SK-N-SH treated with all-trans-retinoic acid at 6 μM for 48 hours (cell line): ENCODE measurements around the gene DEPDC7.

ENCODE experiments used
- ARNTL ChIP-seq: fragments of 450-650 bp; formaldehyde crosslinking; IDR thresholded peaks from 2 replicates; pipeline ENCODE4 v1.5.0; 2020; ENCODE audit warnings: low read depth, mild to moderate bottlenecking, moderate library complexity, borderline replicate concordance
- CSDC2 ChIP-seq: fragments of 250-450 bp; sonication (Bioruptor Pico); IDR thresholded peaks from 2 replicates; pipeline ENCODE4 v1.5.0; 2020; ENCODE audit warnings: mild to moderate bottlenecking, moderate library complexity
- ESRRG ChIP-seq: fragments of 250-450 bp; sonication (Bioruptor Pico); IDR thresholded peaks from 2 replicates; pipeline ENCODE4 v1.6.1; 2021; ENCODE audit warnings: mild to moderate bottlenecking
- PPARA ChIP-seq: fragments of 250-450 bp; sonication (Bioruptor Pico); IDR thresholded peaks from 2 replicates; pipeline ENCODE4 v1.5.0; 2020; ENCODE audit warnings: mild to moderate bottlenecking, borderline replicate concordance
- TCF4 ChIP-seq: fragments of 250-450 bp; sonication (Bioruptor Pico); IDR thresholded peaks from 2 replicates; pipeline ENCODE4 v1.8.0; 2021; ENCODE audit warnings: mild to moderate bottlenecking, moderate library complexity, borderline replicate concordance
- ZFP3 ChIP-seq: fragments of 250-450 bp; sonication (Bioruptor Pico); IDR thresholded peaks from 2 replicates; pipeline ENCODE4 v1.5.0; 2020; ENCODE audit warnings: mild to moderate bottlenecking, moderate library complexity
- ZFP30 ChIP-seq: fragments of 450-650 bp; formaldehyde crosslinking; IDR thresholded peaks from 2 replicates; pipeline ENCODE4 v1.5.0; 2022; ENCODE audit warnings: mild to moderate bottlenecking, moderate library complexity
- TF ChIP-seq, protein P1 (sequence below): fragments of 250-450 bp; sonication (Bioruptor Pico); IDR thresholded peaks from 2 replicates; pipeline ENCODE4 v1.8.0; 2020; ENCODE audit warnings: mild to moderate bottlenecking, moderate library complexity, borderline replicate concordance
- TF ChIP-seq, protein P2 (sequence below): fragments of 250-450 bp; sonication (Bioruptor Pico); IDR thresholded peaks from 2 replicates; pipeline ENCODE4 v1.5.1; 2020; ENCODE audit warnings: low read depth, mild to moderate bottlenecking, moderate library complexity

DNA sequence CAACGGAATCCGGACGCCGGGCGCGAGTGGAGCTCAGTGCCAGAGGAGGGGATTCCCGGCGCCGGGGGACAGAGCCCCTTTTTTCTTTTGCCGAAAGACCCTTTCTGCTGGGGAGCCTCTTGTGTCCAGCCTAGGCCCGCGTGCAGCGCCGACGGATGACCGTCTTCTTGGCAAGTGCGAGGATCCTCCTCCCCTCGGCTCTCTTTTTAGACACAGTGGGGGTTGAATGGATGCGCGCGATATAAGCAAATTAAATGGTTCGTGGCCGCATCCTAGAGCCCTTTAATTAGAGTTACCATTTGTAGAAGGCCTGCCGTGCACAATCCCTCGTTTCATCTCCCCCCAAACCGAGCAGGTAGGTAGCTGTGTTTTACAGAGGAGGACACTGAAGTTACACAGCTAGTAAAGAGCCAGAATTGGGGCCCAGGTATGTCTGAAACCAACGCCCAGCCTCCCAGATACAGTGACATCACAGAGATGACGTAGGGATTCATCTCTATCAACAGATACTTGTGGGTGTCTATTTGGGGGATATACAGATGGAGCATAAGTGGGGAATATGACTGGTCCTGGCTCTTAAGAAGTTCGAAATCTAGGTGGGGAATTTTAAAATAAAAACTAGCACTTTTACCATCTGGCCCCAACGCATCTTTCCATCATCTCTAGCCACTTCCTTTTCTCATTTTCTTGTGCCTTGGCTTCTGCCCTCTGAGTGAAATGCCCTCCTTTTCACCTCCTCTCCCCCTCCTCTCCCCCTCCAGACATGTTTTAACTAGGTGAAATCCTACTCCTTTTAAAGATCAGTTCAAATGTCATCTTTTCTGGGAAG lies 24.6 kb downstream of the DEPDC7 start:
- TF ChIP-seq ZFP30 (no peak), ZFP3 (CRISPR knock-in tag) (no peak), ARNTL (no peak), CSDC2 (CRISPR knock-in tag) (no peak), PPARA (CRISPR knock-in tag) (no peak), ESRRG (CRISPR knock-in tag) (no peak), TCF4 (no peak)
- TF ChIP-seq, protein P1, sequence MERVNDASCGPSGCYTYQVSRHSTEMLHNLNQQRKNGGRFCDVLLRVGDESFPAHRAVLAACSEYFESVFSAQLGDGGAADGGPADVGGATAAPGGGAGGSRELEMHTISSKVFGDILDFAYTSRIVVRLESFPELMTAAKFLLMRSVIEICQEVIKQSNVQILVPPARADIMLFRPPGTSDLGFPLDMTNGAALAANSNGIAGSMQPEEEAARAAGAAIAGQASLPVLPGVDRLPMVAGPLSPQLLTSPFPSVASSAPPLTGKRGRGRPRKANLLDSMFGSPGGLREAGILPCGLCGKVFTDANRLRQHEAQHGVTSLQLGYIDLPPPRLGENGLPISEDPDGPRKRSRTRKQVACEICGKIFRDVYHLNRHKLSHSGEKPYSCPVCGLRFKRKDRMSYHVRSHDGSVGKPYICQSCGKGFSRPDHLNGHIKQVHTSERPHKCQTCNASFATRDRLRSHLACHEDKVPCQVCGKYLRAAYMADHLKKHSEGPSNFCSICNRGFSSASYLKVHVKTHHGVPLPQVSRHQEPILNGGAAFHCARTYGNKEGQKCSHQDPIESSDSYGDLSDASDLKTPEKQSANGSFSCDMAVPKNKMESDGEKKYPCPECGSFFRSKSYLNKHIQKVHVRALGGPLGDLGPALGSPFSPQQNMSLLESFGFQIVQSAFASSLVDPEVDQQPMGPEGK (CRISPR knock-in tag) = no peak
- TF ChIP-seq, protein P2, sequence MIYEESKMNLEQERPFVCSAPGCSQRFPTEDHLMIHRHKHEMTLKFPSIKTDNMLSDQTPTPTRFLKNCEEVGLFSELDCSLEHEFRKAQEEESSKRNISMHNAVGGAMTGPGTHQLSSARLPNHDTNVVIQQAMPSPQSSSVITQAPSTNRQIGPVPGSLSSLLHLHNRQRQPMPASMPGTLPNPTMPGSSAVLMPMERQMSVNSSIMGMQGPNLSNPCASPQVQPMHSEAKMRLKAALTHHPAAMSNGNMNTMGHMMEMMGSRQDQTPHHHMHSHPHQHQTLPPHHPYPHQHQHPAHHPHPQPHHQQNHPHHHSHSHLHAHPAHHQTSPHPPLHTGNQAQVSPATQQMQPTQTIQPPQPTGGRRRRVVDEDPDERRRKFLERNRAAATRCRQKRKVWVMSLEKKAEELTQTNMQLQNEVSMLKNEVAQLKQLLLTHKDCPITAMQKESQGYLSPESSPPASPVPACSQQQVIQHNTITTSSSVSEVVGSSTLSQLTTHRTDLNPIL (CRISPR knock-in tag) = no peak
